Embryonic facial prominence (tissue), 1 donor: ENCODE data around the gene SRC.

Experiments
- DNase-seq: peaks from one replicate; pipeline ENCODE4 v3.0.0-alpha.2; 2016; ENCODE audit errors: extremely low spot score

SRC gene

GRCh38 chr20:37426106-37426505 lies 80.2 kb downstream of the SRC start:
- no peak for DNase-seq

- DNase-seq = no peak
These were observed 81.0 kb downstream of the SRC start for GRCh38 chr20:37426978-37427377.

- DNase-seq = no peak
These were observed 84.1 kb downstream of the SRC start for GRCh38 chr20:37430044-37430443.

GRCh38 chr20:37430778-37431460 lies 85.0 kb downstream of the SRC start:
- no peak for DNase-seq

GRCh38 chr20:37431786-37432185 lies 85.8 kb downstream of the SRC start:
- no peak for DNase-seq

GRCh38 chr20:37432606-37433005 lies 86.7 kb downstream of the SRC start:
- no peak for DNase-seq

GRCh38 chr20:37435607-37436006 lies 89.7 kb downstream of the SRC start:
- DNase-seq = no peak

GRCh38 chr20:37436527-37437186 lies 90.7 kb downstream of the SRC start:
- no peak for DNase-seq

GRCh38 chr20:37437676-37438075 lies 91.7 kb downstream of the SRC start:
- DNase-seq = no peak

- DNase-seq = no peak
These were observed 92.7 kb downstream of the SRC start for GRCh38 chr20:37438464-37439222.

GRCh38 chr20:37439223-37439933 lies 93.4 kb downstream of the SRC start:
- DNase-seq = no peak

- DNase-seq = no peak
These were observed 95.1 kb downstream of the SRC start for GRCh38 chr20:37441023-37441422.

- DNase-seq = no peak
These were observed 96.6 kb downstream of the SRC start for GRCh38 chr20:37442547-37442946.

- no peak for DNase-seq
These were observed 97.0 kb downstream of the SRC start for GRCh38 chr20:37442986-37443385.

GRCh38 chr20:37443596-37443995 lies 97.7 kb downstream of the SRC start:
- no peak for DNase-seq

GRCh38 chr20:37445041-37445440 lies 99.1 kb downstream of the SRC start:
- DNase-seq = no peak

- no peak for DNase-seq
These were observed 100.5 kb downstream of the SRC start for GRCh38 chr20:37446286-37447032.

- no peak for DNase-seq
These were observed 101.7 kb downstream of the SRC start for GRCh38 chr20:37447688-37448087.

- DNase-seq = no peak
These were observed 103.3 kb downstream of the SRC start for GRCh38 chr20:37449276-37449675.

GRCh38 chr20:37450344-37450743 lies 104.4 kb downstream of the SRC start:
- no peak for DNase-seq

- DNase-seq = no peak
These were observed 105.7 kb downstream of the SRC start for GRCh38 chr20:37451616-37452015.

GRCh38 chr20:37452236-37452635 lies 106.3 kb downstream of the SRC start:
- DNase-seq = no peak
